GM18909 (cell line): ENCODE measurements around the gene LRMDA.
A peak's percentile ranks its signal among the peaks of the same experiment; 100 is the strongest.
"Not testable (repeated sequence)": the region's sequence is repeated elsewhere in the genome, so short reads cannot be mapped to it uniquely, and the experiment has no call there.

Experiments
- ATAC-seq: cut with Tn5 transposase; IDR thresholded peaks from one replicate; pipeline ENCODE4 v1.9.1; 2021; ENCODE audit warnings: mild to moderate bottlenecking; ENCODE audit not compliant: unreplicated experiment, poor library complexity

The LRMDA gene

DNA sequence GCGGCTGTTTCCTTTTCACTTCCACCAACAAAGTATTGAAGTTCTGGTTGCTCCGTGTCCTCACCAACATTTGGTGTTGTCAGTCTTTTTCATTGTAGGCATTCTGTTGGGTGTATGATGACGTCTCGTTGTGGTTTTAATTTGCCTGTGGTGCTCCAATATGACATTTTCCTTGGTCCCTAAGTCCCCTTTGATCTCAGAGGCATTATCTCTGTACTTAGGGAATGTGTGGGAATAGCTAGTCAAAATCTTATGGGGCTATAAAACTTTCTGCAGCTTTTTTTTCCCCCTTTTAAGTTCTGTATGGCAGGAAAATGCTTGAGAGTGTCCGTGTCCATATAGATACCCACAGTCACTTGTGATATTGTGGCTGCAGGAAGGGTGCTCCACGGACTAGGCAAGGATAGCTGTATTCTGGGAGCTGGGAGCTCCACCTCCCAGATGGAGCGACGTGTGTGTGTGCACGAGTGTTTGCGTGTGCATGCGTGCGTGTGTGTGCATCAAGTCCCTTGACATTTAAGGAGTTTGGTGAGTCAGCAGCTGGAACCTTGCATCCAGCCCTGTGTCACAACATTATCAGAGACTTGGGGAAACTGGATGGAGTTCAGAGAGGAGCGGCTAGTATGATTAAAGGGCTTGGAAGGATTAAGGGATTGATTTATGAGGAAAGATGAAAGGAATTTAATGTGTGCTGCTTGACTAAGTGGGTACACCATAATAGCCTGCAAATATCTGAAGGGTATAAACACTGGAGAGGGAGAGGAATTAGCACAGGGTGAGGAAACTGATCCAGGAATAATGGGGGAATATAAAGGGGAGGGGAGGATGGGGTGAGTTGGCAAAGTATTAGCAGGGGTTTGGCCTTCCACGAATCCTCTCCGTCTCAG lies 66.8 kb downstream of the LRMDA start:
- ATAC-seq, result no peak

DNA sequence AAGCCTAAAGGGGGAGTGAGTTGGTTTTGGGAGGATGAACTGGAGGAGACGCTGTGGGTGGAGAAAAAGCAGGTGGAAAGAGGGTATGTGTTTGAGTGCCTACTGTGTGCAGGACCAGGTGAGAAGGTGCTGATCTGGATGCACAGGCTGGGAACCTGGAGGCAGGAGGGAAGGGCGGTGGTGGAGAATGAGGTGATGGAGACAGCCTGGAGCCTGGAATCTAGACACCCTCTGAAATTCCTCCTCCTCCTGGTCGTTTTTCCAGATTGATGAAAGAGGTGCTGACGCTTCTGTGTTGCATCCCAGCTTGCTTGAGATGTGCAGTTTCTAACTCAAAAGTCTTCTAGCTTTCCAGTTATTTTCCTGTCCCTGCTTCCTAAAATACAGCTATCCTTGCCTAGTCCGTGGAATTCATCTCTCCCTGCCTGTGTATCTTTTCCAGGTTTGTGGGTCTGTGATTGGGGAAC lies 67.5 kb downstream of the LRMDA start:
- no peak for ATAC-seq

DNA sequence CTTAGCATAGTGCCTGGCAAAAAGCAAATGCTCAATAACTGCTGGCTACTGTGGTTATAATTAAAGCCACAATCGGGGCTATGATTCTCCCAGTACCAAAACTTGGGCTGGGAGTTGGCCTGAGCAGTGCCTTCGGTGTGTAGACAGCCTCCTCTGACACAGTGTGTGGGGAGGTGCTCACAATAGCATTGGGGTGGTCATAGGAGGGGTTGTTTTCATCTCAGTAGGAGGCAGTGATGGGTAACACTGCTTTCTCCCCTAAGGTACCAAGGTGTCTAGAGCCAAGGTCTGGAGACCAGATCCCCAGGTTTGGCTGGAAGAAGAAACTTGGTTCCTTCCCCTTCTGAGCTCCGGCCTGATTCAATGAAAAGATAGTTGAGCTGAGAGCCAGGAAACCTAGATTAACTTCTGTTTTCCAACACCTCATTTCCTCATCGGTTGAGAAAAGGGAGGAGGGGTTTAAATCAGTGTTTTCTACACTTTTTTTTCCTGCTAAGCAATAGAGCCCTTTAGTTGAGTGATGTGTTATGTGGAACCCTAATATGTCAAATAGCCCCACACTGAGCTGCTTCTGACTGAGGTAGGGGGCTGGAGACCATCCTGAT lies 68.2 kb downstream of the LRMDA start:
- ATAC-seq, result no peak

DNA sequence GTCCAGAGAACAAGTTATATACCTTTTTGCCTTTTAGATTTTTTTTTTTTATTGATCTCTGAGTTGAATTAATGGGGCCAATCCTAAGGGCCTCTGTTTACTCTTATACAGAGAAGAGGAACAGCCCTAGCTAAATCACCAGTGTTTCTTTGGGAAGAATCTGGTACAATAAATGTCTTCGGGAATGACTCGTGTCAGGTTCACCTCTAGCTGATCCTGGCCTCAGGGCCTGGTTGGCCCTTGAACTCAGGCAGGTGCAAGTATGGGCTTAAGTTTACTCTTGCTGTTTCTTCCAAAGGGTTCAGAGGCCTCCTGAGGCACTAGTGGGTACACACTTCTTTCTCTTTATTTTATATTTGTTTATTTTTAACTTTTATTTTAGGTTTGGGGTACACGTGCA lies 71.0 kb downstream of the LRMDA start:
- ATAC-seq, result no peak

- no peak for ATAC-seq
Measured at GRCh38 chr10:75502838-75503237, 71.4 kb downstream of the LRMDA start.

- ATAC-seq, result no peak
Measured at GRCh38 chr10:75505293-75505692, 73.9 kb downstream of the LRMDA start.

GRCh38 chr10:75505840-75506506 lies 74.5 kb downstream of the LRMDA start:
- ATAC-seq, result peak; percentile 82

GRCh38 chr10:75506930-75507329 lies 75.5 kb downstream of the LRMDA start:
- ATAC-seq, result no peak

- no peak for ATAC-seq
Measured at GRCh38 chr10:75507469-75507868, 76.0 kb downstream of the LRMDA start.

GRCh38 chr10:75508239-75508813 lies 76.9 kb downstream of the LRMDA start:
- ATAC-seq, result no peak

- ATAC-seq, result no peak
Measured at GRCh38 chr10:75508814-75509306, 77.4 kb downstream of the LRMDA start.

DNA sequence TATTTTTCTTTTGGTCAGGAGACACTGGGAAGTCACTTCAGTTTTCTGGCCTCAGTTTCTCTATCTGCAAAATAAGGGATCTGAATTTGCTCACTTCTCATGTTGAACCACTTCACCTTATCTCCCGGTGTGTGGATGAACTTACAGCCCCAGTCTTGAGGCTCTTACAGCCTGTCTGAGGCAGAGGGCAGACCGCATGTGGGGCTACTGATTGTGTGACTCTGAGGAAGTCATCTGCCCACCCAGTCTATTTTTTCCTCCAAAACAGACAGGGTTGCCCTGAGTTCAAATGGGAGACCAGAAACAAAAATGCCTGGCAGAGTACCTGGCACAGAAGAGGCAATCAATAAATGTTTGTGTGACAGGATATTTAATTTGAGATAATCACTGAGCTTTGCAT lies 78.3 kb downstream of the LRMDA start:
- ATAC-seq, result no peak

DNA sequence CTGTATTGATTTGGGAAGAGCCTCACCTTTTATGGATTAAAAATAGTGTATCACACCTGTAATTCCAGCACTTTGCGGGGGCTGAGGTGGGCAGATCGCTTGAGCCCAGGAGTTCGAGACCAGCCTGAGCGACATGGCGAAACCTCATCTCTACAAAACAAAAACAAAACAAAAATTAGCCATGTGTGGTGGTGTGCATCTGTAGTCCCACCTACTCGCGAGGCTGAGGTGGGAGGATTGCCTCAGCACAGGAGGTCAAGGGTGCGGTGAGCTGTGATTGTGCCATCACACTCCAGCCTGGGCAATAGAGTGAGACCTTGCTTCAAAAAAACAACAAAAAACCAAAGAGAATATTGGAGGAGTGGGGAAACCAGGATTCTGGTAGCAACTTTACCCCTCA lies 79.6 kb downstream of the LRMDA start:
- ATAC-seq, result no peak

DNA sequence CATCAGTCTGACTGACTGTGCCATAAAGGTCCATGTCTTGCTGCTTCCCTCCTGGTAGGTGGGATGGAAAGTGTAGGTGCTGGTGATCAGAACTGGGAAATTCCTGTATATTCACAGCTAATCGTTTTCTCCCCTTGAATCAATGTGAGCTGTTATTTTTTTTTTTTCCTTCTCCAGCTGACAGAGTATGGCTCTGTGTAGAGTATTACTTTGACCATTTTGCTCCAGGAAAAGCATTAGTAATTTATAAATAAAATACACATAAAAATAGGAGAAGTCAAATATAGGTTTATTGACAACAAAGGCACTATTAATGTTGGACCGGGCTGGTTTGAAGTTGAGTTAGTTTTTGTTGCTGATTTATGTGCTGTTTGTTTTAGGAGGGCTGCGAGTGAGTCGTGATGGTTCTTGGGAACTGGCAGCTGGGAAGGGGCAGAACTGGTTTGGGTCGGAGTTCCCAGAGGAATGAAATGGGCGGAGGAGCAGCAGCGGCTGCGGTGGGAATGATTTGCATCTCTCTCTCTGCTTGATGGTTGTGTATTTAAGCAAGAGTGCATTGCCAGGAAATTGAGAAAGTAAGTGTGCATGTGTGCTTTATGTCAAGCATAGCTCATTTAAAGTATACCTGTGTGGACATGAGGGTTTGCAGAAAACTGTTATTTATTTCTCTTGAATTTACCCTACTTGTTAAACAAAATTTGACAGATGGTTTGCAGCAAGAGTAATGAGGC lies 80.9 kb downstream of the LRMDA start:
- ATAC-seq, result no peak

DNA sequence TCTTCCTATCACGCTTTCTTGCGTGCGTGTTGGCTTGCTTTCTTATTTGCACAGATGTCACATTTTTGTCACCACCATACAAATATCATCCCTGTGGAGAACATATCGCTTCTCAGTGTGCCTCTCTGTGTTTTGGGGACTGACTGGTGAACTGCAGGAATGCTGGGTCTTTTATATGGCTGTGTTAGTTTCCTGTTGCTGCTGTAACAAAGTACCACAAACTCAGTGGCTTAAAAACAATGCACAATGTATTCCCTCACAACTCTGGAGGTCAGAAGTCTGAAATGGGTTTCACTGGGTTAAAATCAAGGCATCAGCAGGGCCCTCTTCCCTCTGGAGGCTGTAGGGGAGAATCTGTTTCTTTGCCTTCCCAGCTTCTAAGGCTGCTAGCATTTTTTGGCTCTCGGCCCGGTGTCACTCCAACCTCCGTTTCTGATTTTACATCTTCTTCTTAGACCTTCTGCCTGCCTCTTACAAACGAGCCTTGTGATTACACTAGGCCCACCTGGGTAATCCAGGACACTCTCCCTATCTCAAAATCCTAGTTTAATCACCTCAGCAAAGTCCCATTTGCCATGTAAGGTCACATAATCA lies 82.0 kb downstream of the LRMDA start:
- no peak for ATAC-seq

DNA sequence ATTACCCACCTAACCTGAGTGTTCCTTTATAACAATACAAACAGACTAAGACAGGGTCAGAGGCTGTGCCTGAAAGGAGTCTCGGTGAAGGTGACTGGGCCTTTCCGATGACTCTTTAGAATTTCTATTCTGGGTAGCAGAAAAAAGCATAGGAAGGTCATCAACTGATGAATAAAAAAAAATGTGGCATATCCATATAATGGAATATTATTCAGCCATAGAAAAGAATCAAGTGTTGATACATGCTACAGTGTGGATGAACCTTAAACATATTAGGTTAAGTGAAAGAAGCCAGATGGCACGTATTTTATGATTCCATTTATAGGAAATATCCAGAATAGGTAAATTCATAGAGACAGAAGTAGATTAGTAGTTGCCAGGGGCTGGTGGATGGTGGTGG lies 83.4 kb downstream of the LRMDA start:
- ATAC-seq, result no peak

DNA sequence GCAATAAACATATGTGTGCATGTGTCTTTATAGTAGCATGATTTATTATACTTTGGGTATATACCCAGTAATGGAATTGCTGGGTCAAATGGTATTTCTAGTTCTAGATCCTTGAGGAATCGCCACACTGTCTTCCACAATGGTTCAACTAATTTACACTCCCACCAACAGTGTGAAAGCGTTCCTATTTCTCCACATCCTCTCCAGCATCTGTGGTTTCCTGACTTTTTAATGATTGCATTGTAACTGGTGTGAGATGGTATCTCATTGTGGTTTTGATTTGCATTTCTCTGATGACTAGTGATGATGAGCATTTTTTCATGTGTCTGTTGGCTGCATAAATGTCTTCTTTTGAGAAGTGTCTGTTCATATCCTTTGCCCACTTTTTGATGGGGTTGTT lies 84.7 kb downstream of the LRMDA start:
- ATAC-seq, result not testable (repeated sequence)

DNA sequence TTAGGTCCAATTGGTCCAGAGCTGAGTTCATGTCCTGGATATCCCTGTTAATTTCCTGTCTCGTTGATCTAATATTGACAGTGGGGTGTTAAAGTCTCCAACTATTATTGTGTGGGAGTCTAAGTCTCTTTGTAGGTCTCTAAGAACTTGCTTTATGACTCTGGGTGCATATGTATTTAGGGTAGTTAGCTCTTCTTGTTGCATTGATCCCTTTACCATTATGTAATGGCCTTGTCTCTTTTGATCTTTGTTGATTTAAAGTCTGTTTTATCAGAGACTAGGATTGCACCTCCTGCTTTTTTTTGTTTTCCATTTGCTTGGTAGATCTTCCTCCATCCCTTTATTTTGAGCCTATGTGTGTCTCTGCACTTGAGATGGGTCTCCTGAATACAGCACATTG lies 87.8 kb downstream of the LRMDA start:
- not testable (repeated sequence) for ATAC-seq

DNA sequence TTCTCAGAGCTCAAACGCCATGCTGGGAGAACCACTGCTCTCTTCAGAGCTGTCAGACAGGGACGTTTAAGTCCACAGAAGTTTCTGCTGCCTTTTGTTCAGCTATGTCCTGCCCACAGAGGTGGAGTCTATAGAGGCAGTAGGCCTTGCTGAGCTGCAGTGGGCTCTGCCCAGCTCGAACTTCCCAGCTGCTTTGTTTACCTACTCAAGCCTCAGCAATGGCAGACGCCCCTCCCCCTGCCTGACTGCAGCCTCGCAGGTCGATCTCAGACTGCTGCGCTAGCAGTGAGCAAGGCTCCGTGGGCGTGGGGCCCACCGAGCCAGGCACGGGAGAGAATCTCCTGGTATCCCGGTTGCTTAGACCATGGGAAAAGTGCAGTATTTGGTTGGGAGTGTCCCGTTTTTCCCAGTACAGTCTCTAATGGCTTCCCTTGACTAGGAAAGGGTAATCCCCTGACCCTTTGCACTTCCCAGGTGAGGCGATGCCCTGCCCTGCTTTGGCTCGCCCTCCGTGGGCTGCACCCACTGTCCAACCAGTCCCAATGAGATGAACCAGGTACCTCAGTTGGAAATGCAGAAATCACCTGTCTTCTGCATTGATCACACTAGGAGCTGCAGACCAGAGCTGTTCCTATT lies 89.9 kb downstream of the LRMDA start:
- not testable (repeated sequence) for ATAC-seq
